Peyer's patch (tissue), 4 donors: ENCODE measurements around the gene PLP2. TPM values are rescaled to one million over a fixed set of nuclear protein-coding genes. Genes with fewer than 3 reads are reported as not detected.

Experiments used
- DNase-seq, 3 donors: peaks; one replicate each; pipeline ENCODE4 v3.0.0-alpha.2; 2017 to 2019
- H3K27ac ChIP-seq, 4 donors: fragments of 200-600 bp; sonication (generic); one replicate each; pipeline ENCODE4 v1.5.1; 2016 to 2019
- H3K27me3 ChIP-seq, 2 donors: fragments of 200-600 bp; sonication (generic); one replicate each; pipeline ENCODE4 v1.5.1; 2019
- H3K36me3 ChIP-seq, 3 donors: fragments of 200-600 bp; sonication (generic); one replicate each; pipeline ENCODE4 v1.5.1; 2016 to 2019
- H3K4me1 ChIP-seq, 4 donors: fragments of 200-600 bp; sonication (generic); one replicate each; pipeline ENCODE4 v1.5.1; 2016 to 2019
- H3K4me3 ChIP-seq, 4 donors: fragments of 200-600 bp; sonication (generic); 1 replicate in 3 of 4; 2 replicates in 1 of 4; pipeline ENCODE4 v1.5.1; 2016 to 2019; ENCODE audit warnings: mild to moderate bottlenecking in 1 of 4
- H3K9me3 ChIP-seq, 4 donors: fragments of 200-600 bp; sonication (generic); one replicate each; pipeline ENCODE4 v1.5.1; 2016 to 2019; ENCODE audit warnings: mild to moderate bottlenecking in 1 of 4
- CTCF ChIP-seq, 6 experiments: fragments of 450-650 bp in 4 of 6; fragments of 200-600 bp in 2 of 6; sonication (generic) in 1 of 6; IDR thresholded peaks; one replicate each; pipeline ENCODE4 v1.5.1; 2017 to 2019; ENCODE audit warnings: antibody characterized with exemption in 6 of 6, mild to moderate bottlenecking in 3 of 6, moderate library complexity in 1 of 6
- POLR2A ChIP-seq, 2 donors: fragments of 450-650 bp; IDR thresholded peaks; one replicate each; pipeline ENCODE4 v1.5.1; 2017; ENCODE audit warnings: antibody characterized with exemption in 2 of 2, mild to moderate bottlenecking in 2 of 2, moderate library complexity in 2 of 2
- total RNA-seq, 4 donors: library from RNA; depleted of rRNA; stranded (reverse); fragments of >200 nt; gene quantifications; one replicate each; pipeline ENCODE4 v1.1.0, GENCODE V29; 2016

PLP2 gene
- total RNA-seq, 4 donors from 2014 or later, result 16.1 to 36.6 (median 30.8) TPM

- TF ChIP-seq CTCF (IDR thresholded peaks at IDR 0.05) (no peak), POLR2A (IDR thresholded peaks at IDR 0.05) (no peak)
- Histone ChIP-seq H3K27ac (no peak overlapping the region), H3K36me3 (no peaks in the 10 kb centered on the region), H3K4me1 (no peaks in the 10 kb centered on the region), H3K4me3 (no peak overlapping the region), H3K27me3 (no peaks in the 10 kb centered on the region), H3K9me3 (no peaks in the 10 kb centered on the region)
- no peak for DNase-seq
Measured at GRCh38 chrX:49211074-49211473, 39.4 kb downstream of the PLP2 start.

- Histone ChIP-seq H3K4me3 (no peak overlapping the region), H3K27me3 (no peaks in the 10 kb centered on the region), H3K9me3 (no peaks in the 10 kb centered on the region), H3K4me1 (no peaks in the 10 kb centered on the region), H3K36me3 (no peaks in the 10 kb centered on the region), H3K27ac (no peak overlapping the region)
- no peak for TF ChIP-seq POLR2A (IDR thresholded peaks at IDR 0.05)
- TF ChIP-seq CTCF (IDR thresholded peaks at IDR 0.05), result no peak
- no peak for DNase-seq
Measured at GRCh38 chrX:49212209-49212608, 40.5 kb downstream of the PLP2 start.

GRCh38 chrX:49212861-49213260, 41.2 kb downstream of the PLP2 start:
- H3K9me3 ChIP-seq, result no peaks in the 10 kb centered on the region
- TF ChIP-seq CTCF (IDR thresholded peaks at IDR 0.05) (no peak), POLR2A (IDR thresholded peaks at IDR 0.05) (no peak)

GRCh38 chrX:49214416-49214815, 42.7 kb downstream of the PLP2 start:
- no peak for DNase-seq
- Histone ChIP-seq H3K27me3 (no peaks in the 10 kb centered on the region), H3K36me3 (no peaks in the 10 kb centered on the region), H3K27ac (no peak overlapping the region), H3K4me3 (no peak overlapping the region), H3K9me3 (no peaks in the 10 kb centered on the region), H3K4me1 (no peaks in the 10 kb centered on the region)
- TF ChIP-seq CTCF (IDR thresholded peaks at IDR 0.05), result no peak
- TF ChIP-seq POLR2A (IDR thresholded peaks at IDR 0.05), result no peak

More at GRCh38 chrX:49212861-49213260, 41.2 kb downstream of the PLP2 start:
- Histone ChIP-seq H3K27ac (no peak overlapping the region), H3K4me3 (no peak overlapping the region), H3K27me3 (no peaks in the 10 kb centered on the region), H3K36me3 (no peaks in the 10 kb centered on the region), H3K4me1 (no peaks in the 10 kb centered on the region)
- DNase-seq, result no peak

- H3K27ac ChIP-seq, result no peak overlapping the region
- TF ChIP-seq CTCF (IDR thresholded peaks at IDR 0.05), result no peak
- TF ChIP-seq POLR2A (IDR thresholded peaks at IDR 0.05), result no peak
- H3K36me3 ChIP-seq, result no peaks in the 10 kb centered on the region
- H3K9me3 ChIP-seq, result no peaks in the 10 kb centered on the region
- H3K4me3 ChIP-seq, result no peak overlapping the region
- H3K4me1 ChIP-seq, result no peaks in the 10 kb centered on the region
- H3K27me3 ChIP-seq, result no peaks in the 10 kb centered on the region
- no peak for DNase-seq
Measured at GRCh38 chrX:49214996-49215526, 43.4 kb downstream of the PLP2 start.

GRCh38 chrX:49220100-49220499, 48.4 kb downstream of the PLP2 start:
- no peak overlapping the region for H3K27ac ChIP-seq
- no peak for TF ChIP-seq CTCF (IDR thresholded peaks at IDR 0.05)
- TF ChIP-seq POLR2A (IDR thresholded peaks at IDR 0.05), result no peak
- H3K9me3 ChIP-seq, result no peaks in the 10 kb centered on the region
- H3K4me3 ChIP-seq, result no peak overlapping the region
- H3K4me1 ChIP-seq, result no peaks in the 10 kb centered on the region
- H3K27me3 ChIP-seq, result no peaks in the 10 kb centered on the region
- H3K36me3 ChIP-seq, result no peaks in the 10 kb centered on the region
- DNase-seq, result no peak
